Measurements from ENCODE around the gene ZMYM2.

Gene ZMYM2

DNA sequence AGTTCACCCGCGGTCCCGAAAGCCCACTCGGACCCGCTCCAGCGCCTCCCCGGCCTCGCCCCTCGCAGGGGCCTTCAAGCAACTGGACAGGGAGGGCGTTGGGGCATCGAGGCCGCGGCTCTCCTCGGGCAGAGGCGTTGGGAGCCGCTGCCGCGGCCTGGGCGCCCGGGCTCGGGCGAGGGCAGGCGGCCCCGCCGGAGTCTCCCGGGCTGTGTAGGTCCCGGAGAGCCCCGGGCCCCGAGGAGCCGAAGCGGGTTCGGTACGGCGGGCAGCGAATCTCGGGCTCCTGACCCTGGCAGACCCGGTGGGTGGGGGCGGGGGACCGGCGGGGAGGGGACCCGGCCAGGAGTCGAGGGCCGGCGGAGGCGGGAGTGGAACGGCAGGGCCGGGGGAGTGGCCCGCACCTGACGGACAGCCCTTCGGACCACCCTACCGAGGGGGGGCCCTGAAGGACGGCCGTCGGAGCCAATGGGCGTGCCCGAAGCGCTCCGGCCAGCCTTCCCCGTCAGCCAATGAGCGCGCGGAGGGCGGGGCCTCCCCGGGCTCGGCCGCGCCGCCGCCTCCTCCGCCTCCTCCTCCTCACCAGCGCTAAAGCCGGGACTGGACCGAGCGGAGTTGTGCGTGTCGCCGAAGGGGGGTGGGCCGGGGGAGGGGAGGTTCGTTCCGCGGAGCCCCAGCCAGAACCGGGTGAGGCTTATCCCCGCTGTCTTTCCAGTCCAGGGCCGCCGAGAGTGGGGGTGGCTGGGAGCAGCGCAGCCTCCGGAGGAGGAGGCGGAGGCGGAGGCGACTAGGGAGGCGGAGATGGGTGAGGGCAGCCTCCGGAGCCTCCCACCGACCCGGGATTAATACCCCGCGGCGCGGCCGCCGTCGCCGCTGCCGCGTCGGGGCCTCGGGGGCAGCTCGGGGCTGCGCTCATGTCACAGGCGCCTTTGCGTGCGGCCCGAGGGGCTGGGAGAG is at the start of gene ZMYM2:
TSS of gene ZMYM2 (plus strand) at position 573 of the 957 bp plus-strand sequence. CDS start 34,346 bp downstream, outside the sequence.
- Mint-ChIP-seq H3K9me3 (no peaks in the 10 kb centered on the region), H3K4me3 (peak within 1 kb of the TSS; percentile 89), H3K27me3 (no peaks in the 10 kb centered on the region), H3K36me3 (ENCODE audit: low read depth) (peaks cover 29% of the 10 kb centered on the region), H3K4me1 (ENCODE audit: low read depth) (peaks cover 24% of the 10 kb centered on the region), H3K27ac (peak within 1 kb of the TSS; percentile 96)
- intact Hi-C loops (cut with micrococcal nuclease): no loop called here

DNA sequence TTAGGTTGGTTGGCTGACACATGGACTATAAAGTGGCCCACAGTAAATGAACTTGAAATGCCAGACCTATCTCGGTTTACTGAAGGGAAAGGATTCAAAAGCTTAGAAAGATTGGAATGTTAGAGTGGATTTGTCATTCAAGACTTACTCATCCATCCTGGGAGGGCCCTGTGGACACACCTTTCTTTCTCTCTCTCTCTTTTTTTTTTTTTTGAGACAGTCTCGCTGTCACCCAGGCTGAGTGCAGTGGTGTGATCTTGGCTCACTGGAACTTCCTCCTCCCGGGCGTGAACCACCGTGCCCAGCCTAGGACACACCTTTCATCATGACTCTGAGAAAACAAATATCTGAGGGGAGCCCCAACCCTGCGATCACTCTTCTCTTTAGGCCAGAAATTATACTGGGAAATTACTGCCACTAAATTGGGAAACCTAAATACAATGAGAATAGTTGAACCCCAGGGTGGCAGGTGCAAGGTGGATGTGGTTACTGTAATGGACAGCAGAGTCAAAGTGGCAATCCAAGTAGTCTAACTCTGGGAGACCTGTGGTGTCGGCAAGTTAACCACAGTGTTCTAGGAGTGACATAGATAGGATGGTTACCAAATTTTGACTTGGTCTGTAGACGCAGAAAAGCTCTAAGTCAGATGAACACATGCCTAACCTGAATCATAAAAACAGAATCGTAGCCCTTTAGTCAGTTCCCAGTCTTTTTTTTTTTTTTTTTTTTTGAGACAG is 48.0 kb upstream of the ZMYM2 start:
- no peak overlapping the region for H3K27ac Mint-ChIP-seq
- no peaks in the 10 kb centered on the region for H3K27me3 Mint-ChIP-seq
- H3K4me1 Mint-ChIP-seq (ENCODE audit: low read depth): no peaks in the 10 kb centered on the region
- H3K9me3 Mint-ChIP-seq: no peaks in the 10 kb centered on the region
- no peak overlapping the region for H3K4me3 Mint-ChIP-seq
- no peaks in the 10 kb centered on the region for H3K36me3 Mint-ChIP-seq (ENCODE audit: low read depth)
- intact Hi-C loops (cut with micrococcal nuclease): no loop called here

DNA sequence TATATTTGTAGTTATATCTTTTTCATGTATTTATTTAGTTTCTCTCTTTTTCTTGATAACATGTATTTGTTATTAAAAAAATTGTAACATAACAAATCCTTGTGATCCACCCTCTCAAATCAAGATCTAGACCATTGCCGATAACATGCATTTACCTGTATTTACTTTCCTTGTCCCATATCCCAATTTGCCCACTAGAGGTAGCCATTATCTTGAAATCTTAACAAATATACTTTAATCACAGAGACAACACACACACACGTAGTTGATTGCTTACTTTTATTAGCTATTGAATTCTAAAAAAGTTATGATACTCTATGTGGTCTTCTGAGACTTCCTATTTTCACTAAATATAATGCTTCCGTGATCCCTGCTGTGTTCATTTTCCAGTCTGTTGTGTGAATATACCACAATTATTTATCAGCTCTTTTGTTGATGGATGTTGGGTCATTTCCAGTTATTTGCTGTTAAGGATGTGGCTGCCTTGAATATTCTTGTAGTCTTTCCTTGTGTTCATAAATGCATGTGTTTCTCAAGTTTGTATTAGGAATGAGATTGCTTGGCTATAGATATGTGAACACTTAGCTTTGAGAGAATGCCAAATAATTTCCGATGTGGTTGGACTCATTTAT is 31.3 kb upstream of the ZMYM2 start:
- intact Hi-C loops (cut with micrococcal nuclease): loop anchor here (2.0 kb wide), 1 partner anchor 236 kb away; no protein-coding TSS in a partner anchor
- Mint-ChIP-seq H3K4me1 (ENCODE audit: low read depth) (no peaks in the 10 kb centered on the region), H3K9me3 (no peaks in the 10 kb centered on the region), H3K27me3 (no peaks in the 10 kb centered on the region), H3K27ac (no peak overlapping the region), H3K4me3 (no peak overlapping the region), H3K36me3 (ENCODE audit: low read depth) (no peaks in the 10 kb centered on the region)

DNA sequence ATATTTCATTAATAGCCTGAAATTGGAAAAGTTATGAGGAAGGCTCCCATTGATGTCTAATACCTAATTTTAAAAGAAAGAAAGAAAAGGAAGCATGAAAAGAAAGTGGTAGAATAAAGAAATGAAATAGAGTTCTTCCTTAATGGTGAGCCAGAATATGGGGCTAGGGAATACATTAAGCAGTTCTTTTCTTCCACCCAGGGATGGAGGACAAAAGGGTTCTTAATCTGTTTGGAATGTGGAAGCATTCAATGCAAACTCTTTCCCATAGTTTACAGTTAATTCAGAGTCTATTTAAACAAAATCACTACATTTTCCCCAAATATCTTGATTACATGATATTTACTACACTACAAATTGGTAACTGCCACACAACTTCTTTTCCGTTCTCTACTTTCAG is 18.4 kb upstream of the ZMYM2 start:
- no peak overlapping the region for H3K27ac Mint-ChIP-seq
- no peaks in the 10 kb centered on the region for H3K36me3 Mint-ChIP-seq (ENCODE audit: low read depth)
- peaks cover 3% of the 10 kb centered on the region for H3K27me3 Mint-ChIP-seq
- H3K9me3 Mint-ChIP-seq: no peaks in the 10 kb centered on the region
- no peak overlapping the region for H3K4me3 Mint-ChIP-seq
- no peaks in the 10 kb centered on the region for H3K4me1 Mint-ChIP-seq (ENCODE audit: low read depth)
- intact Hi-C loops (cut with micrococcal nuclease): no loop called here

DNA sequence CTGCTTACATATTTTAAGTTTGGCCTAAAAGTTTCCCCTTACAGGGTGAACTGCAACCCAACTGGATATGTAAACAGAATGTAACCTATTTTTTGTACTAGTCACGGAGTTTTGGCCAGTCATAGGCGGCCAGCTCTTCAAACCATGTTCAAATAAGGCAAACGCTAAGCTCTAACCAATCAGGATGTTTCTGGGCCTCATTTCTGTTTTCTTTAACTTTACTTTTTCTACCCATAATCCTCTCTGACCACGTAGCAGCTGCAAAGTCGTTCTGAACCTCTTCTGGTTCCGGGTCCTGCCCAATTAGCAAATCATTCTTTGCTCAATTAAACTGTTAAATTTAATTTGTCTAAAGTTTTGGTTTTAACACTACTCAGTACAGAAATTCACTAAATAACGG is 8.2 kb upstream of the ZMYM2 start:
- Mint-ChIP-seq H3K27me3 (peaks cover 1% of the 10 kb centered on the region), H3K27ac (no peak overlapping the region), H3K4me3 (no peak overlapping the region), H3K36me3 (ENCODE audit: low read depth) (no peaks in the 10 kb centered on the region), H3K9me3 (no peaks in the 10 kb centered on the region), H3K4me1 (ENCODE audit: low read depth) (peaks cover 5% of the 10 kb centered on the region)
- intact Hi-C loops (cut with micrococcal nuclease): no loop called here

DNA sequence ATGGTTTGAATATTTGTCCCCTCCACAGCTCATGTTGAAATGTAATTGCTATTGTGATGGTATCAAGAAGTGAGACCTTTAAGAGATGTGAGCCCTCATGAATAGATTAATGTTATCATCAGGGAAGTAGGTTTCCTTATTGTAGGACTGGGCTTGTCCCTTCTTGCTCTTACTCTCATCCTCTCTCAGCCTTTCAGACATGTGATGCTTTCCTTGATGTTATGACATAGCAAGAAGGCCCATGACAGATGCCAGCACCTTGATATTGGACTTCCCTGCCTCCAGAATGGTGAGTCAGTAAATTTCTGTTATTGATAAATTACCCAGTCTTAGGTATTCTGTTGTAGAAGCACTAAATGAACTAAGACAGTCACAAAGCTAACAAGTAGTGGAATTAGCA is 5.7 kb upstream of the ZMYM2 start:
- intact Hi-C loops (cut with micrococcal nuclease): no loop called here
- Mint-ChIP-seq H3K27me3 (no peaks in the 10 kb centered on the region), H3K9me3 (no peaks in the 10 kb centered on the region), H3K27ac (no peak overlapping the region), H3K4me1 (ENCODE audit: low read depth) (no peaks in the 10 kb centered on the region), H3K4me3 (no peak overlapping the region), H3K36me3 (ENCODE audit: low read depth) (no peaks in the 10 kb centered on the region)

DNA sequence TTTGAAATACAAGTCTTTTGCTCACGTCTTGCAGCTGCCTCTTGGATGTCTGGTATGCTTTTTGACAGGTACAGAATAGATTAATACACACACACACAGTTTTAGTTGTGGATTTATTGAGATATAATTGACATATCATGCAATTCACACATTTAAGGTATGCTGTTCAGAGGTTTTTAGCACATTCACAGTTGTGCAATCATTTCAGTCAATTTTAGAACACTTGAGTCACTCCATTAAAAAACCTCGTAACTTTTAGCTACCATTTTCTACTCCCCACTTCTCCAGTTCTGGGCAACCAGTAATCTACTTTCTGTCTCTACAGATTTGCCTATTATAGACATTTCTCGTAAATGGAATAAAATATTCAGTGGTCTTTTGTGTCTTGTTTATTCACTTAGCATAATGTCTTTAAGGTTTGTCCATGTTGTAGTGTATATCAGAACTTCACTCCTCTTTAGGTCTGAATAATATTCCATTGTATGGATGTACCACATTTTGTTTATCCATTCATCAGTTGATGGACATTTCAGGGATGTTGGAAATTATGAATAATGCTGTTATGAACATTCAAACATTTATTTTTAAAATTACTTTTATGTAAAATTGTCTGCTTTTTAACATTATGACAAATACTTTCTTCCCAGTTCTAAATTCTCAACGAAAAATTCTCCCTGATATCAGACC is 2.5 kb upstream of the ZMYM2 start:
- intact Hi-C loops (cut with micrococcal nuclease): no loop called here
- Mint-ChIP-seq H3K4me1 (ENCODE audit: low read depth) (peaks cover 8% of the 10 kb centered on the region), H3K27ac (no peak overlapping the region), H3K36me3 (ENCODE audit: low read depth) (peaks cover 21% of the 10 kb centered on the region), H3K9me3 (no peaks in the 10 kb centered on the region), H3K27me3 (no peaks in the 10 kb centered on the region), H3K4me3 (no peak overlapping the region)

DNA sequence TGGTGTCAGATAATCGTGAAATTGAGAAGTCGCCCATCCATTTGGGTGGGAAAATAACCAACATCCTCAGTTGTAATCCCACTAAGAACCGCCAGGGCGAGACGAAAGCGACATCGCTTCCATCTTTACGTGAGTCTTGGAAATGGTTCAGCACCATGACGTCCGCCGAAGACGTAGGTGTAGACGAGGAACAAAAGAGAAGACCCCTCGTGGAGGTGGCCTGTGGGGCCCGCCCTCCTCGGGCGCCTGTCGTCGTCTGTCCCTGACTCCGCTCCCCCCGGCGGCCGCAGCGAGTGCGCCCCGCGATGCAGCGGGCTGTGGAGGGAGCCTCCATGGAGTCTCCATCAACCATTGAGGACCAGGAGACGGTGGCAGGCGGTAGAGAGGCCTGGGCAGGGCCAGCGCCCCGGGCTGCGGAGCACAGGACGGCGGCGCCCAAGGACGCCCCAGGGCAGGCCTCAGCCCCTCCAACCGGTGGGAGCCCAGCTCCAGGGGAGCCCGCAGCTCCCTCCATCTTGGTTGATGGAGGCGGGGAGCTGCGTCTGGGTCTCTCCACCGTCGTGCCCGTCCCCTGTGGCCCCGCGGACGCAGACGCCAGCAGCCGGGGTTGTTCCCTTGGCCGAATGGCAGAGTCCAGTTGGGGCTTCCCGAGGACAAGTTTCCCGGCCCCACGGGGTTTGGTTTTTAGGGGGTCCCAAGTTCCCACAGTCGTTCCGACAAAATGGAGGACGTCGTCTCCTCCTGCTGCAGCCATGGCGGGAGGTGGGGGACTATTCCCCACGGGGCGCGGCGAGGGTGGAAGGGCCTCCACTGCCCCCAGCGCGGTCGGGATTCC is 990 bp upstream of the ZMYM2 start:
- Mint-ChIP-seq H3K9me3 (no peaks in the 10 kb centered on the region), H3K36me3 (ENCODE audit: low read depth) (peaks cover 24% of the 10 kb centered on the region), H3K4me1 (ENCODE audit: low read depth) (peaks cover 19% of the 10 kb centered on the region), H3K27ac (peak overlapping the region; percentile 96), H3K4me3 (peak overlapping the region; percentile 80), H3K27me3 (no peaks in the 10 kb centered on the region)
- intact Hi-C loops (cut with micrococcal nuclease): no loop called here

DNA sequence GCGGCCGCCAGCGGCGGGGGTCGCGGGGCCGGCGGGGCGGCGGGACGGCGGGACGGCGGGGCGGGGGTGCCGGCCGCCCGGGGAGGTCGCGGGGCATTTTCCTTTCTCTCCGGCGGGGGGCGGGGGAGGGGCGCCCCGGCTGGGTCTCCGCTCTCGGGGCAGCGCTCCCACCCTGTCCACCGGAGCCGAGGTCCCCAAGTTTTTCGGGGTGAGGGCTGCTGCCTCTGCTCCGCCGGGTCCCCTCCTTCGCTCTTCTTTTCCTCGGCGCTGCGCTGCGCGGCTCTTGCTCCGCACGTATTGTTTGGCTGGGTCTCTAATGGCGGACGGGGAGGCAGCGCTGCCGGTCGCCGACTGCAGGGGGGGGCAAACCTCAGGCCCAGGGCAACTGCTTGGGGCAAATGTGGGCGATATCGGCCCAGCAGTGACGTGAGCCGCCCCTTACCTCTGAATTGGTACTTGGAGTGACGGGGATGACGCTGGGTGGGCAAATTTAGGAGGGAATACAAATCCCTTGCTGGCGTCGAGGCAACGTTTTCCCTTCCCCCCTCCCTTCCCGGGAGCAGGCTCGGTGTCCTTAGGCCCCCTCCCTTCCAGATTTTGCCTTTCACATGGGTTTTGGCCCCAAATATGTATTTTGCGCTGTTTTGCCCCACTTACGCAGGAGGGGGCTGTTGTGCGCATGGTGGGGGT is 759 bp downstream of the ZMYM2 start:
- H3K27me3 Mint-ChIP-seq: no peaks in the 10 kb centered on the region

DNA sequence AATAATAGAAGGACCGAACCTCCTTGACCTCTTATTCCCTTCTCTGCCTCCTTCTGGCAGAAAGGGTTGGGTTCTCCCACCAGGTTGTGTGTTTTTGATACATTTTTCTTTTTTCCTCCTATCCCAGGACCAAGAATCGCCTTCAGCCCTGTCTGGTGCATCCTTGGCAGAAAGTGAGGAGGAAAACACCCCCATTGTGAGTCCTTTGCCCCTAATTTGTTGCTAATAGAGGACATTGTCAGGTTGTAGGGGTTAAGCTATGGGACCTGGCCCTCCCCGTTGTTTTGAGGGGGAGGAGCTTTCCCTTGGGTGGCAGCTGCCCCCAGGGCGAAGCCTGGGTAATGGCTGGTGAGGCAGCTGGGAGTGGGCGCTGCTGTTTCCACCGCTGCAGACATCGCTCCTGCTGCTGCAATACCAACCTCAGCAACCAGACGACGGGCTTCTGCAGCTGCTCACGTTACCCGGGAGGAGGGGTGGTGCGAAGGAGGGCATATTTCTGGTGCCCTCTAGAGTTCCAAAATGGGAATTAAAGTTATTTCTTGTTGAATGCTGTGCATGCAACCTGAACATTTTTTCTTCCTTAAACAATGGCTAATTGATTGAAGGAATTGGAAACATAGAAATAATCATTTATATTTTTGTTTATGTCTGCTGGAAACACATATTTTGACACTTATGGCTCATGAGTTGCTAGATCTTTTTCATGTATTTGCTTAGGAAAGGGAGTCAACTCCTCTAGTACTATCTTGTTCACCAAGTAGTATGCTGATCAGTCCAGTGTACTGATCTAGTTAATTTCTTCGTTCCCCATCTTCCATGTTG is 1.5 kb downstream of the ZMYM2 start:
- peak overlapping the region; percentile 96 for H3K27ac Mint-ChIP-seq
- no peaks in the 10 kb centered on the region for H3K9me3 Mint-ChIP-seq
- H3K4me3 Mint-ChIP-seq: peak overlapping the region; percentile 89
- H3K4me1 Mint-ChIP-seq (ENCODE audit: low read depth): peaks cover 24% of the 10 kb centered on the region
- intact Hi-C loops (cut with micrococcal nuclease): loop anchor here (2.0 kb wide), 2 partner anchors 95 to 177 kb away; partner anchors contain the start of gene PSPC1
- H3K36me3 Mint-ChIP-seq (ENCODE audit: low read depth): peaks cover 29% of the 10 kb centered on the region
- no peaks in the 10 kb centered on the region for H3K27me3 Mint-ChIP-seq

More for the DNA sequence above, 759 bp downstream of the ZMYM2 start:
- H3K27ac Mint-ChIP-seq: peak overlapping the region; percentile 96
- H3K36me3 Mint-ChIP-seq (ENCODE audit: low read depth): peaks cover 29% of the 10 kb centered on the region
- intact Hi-C loops (cut with micrococcal nuclease): no loop called here
- H3K9me3 Mint-ChIP-seq: no peaks in the 10 kb centered on the region
- peaks cover 24% of the 10 kb centered on the region for H3K4me1 Mint-ChIP-seq (ENCODE audit: low read depth)
- H3K4me3 Mint-ChIP-seq: peak overlapping the region; percentile 89

DNA sequence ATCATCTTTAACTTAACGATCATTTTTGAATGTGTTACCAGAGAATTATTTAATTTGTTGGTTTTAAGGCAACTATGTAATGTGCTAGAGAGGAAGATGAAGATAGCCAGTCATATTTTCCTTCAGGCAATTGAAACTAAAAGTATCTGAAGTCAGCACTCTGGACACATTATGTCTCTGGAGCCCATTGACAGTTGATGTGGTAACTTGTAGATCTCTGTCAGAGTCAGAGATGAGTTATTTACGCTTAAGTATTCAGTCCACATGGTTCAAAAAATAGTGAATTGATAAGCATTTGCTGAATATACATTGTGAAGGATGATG is 2.1 kb downstream of the ZMYM2 start:
- peak overlapping the region; percentile 89 for H3K4me3 Mint-ChIP-seq
- H3K27ac Mint-ChIP-seq: peak overlapping the region; percentile 96
- peaks cover 24% of the 10 kb centered on the region for H3K4me1 Mint-ChIP-seq (ENCODE audit: low read depth)
- no peaks in the 10 kb centered on the region for H3K27me3 Mint-ChIP-seq
- H3K9me3 Mint-ChIP-seq: no peaks in the 10 kb centered on the region
- peaks cover 33% of the 10 kb centered on the region for H3K36me3 Mint-ChIP-seq (ENCODE audit: low read depth)
- intact Hi-C loops (cut with micrococcal nuclease): loop anchor here (2.0 kb wide), 2 partner anchors 96 to 178 kb away; partner anchors contain the start of gene PSPC1

DNA sequence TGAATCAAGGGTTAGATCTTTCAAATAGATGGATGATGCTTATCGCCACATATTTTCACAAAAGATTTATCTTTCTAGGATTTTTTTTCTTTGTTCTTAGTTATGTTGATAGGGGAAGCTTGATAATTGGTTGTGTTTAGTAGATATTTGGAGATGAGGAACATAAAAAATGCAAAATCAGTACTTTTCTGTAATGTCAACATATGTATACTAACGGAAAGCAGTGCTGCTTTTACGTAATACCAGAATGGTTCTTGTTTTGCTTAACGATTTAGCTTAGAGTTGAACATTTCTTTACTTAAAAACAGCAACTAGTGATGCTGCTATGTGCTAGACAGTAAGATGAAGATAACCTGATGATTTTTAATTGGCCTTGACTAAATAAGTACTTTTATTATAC is 3.0 kb downstream of the ZMYM2 start:
- peak overlapping the region; percentile 48 for H3K4me3 Mint-ChIP-seq
- no peaks in the 10 kb centered on the region for H3K9me3 Mint-ChIP-seq
- H3K36me3 Mint-ChIP-seq (ENCODE audit: low read depth): peaks cover 41% of the 10 kb centered on the region
- intact Hi-C loops (cut with micrococcal nuclease): loop anchor here (2.0 kb wide), 2 partner anchors 97 to 179 kb away; partner anchors contain the start of gene PSPC1
- peak overlapping the region; percentile 62 for H3K27ac Mint-ChIP-seq
- no peaks in the 10 kb centered on the region for H3K27me3 Mint-ChIP-seq
- peaks cover 26% of the 10 kb centered on the region for H3K4me1 Mint-ChIP-seq (ENCODE audit: low read depth)
